ENCODE measurements around the gene MRPL21. TPM values are rescaled to one million over a fixed set of nuclear protein-coding genes. Genes with fewer than 3 reads are reported as not detected.

MRPL21 gene
- total RNA-seq, 1 donor from 2014 or later, result 53.2 TPM

DNA sequence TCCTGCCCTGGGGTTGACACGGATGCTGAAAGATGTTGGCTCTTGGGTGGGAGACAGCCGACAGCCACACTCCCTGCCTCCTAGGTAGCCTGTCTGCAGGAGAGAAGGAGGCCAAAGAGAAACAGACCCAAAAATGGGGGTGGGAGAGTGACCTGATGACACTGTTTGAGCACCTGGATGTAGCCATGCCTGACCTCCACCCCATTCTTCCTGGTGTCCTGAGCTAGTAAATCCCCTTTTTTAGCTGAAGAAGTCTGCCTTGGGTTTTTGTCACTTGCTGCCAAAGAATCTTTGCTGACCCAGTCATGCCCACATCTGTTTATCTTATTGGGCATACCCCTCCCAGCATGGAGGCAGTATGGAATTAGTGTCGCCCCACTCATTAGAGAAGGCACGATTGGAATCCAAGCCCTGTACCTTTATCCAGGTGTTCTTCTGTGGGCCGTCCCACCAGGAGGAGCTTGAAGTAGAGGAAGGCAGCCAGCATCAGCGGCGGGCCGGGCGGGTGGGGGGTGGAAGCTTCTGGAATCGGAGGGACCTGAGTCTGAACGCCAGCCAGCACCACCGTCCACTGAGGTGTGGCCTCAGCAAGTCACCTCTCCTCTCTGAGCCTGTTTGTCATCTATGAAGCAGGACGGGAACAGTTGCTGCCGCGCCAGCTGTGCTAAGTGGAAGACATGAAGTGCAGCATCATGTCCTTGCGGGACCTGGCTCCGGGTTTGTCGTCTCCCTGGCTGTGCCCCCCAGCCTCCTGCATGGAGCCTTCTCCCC, 37.9 kb upstream of the MRPL21 start:
- H3K9ac ChIP-seq (ENCODE audit: low read depth in 1 of 3, low read length in 3 of 3), result no peak overlapping the region
- H3K9me3 ChIP-seq (ENCODE audit: control insufficient read depth in 3 of 3, low read length in 3 of 3), result no peaks in the 10 kb centered on the region
- no peak overlapping the region for H3K27ac ChIP-seq (ENCODE audit: low read depth, low read length)
- H3K4me1 ChIP-seq (ENCODE audit: control insufficient read depth in 3 of 3, insufficient read depth in 3 of 3, low read length in 3 of 3), result peaks cover 0 to 2% (median 0%) of the 10 kb centered on the region in 3 donors
- H3K36me3 ChIP-seq (ENCODE audit: control insufficient read depth in 3 of 3, insufficient read depth in 3 of 3, low read length in 3 of 3), result peaks cover 32 to 36% (median 35%) of the 10 kb centered on the region in 3 donors
- H3K4me3 ChIP-seq (ENCODE audit: low read length in 3 of 3), result no peak overlapping the region
- no peaks in the 10 kb centered on the region for H3K27me3 ChIP-seq (ENCODE audit: control insufficient read depth in 3 of 3, insufficient read depth in 3 of 3, low read length in 3 of 3)

DNA sequence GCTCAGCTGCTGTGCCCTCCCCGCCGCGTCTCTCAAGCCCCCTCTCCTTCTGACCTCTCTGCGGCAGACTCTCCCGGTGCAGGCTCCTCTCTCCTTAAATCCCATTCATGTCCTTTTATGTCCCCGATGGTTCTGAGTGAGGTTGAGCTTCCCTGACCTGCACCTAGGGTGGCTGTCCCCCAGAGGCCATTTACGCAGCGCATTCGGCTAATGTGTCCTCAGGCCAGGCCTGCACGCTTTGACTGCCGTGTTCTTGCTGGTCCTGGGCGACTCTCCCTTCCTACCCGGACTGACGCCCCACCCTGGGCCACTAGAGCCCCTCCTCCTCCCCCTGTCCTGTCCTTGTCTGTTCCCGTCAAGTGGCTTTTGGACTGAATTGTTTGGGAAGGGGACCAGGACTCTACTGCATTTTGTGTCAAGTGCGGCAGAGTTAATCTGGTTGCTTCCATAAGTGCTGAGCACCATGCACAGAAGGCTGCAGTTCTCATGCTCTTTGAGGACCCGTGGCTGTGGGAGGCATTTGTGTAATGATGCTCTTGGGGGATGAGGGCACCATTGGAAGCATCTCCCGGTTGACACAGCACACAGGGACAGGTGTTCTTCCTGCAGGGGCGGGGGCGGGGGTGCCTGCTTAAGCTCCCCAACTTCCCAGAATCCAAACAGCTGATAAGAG, 37.2 kb upstream of the MRPL21 start:
- H3K27me3 ChIP-seq (ENCODE audit: control insufficient read depth in 3 of 3, insufficient read depth in 3 of 3, low read length in 3 of 3), result no peaks in the 10 kb centered on the region
- H3K4me1 ChIP-seq (ENCODE audit: control insufficient read depth in 3 of 3, insufficient read depth in 3 of 3, low read length in 3 of 3), result no peaks in the 10 kb centered on the region
- peaks cover 39 to 43% (median 42%) of the 10 kb centered on the region in 3 donors for H3K36me3 ChIP-seq (ENCODE audit: control insufficient read depth in 3 of 3, insufficient read depth in 3 of 3, low read length in 3 of 3)
- H3K4me3 ChIP-seq (ENCODE audit: low read length in 3 of 3), result no peak overlapping the region
- H3K9ac ChIP-seq (ENCODE audit: low read depth in 1 of 3, low read length in 3 of 3), result no peak overlapping the region
- no peaks in the 10 kb centered on the region for H3K9me3 ChIP-seq (ENCODE audit: control insufficient read depth in 3 of 3, low read length in 3 of 3)
- H3K27ac ChIP-seq (ENCODE audit: low read depth, low read length), result no peak overlapping the region

DNA sequence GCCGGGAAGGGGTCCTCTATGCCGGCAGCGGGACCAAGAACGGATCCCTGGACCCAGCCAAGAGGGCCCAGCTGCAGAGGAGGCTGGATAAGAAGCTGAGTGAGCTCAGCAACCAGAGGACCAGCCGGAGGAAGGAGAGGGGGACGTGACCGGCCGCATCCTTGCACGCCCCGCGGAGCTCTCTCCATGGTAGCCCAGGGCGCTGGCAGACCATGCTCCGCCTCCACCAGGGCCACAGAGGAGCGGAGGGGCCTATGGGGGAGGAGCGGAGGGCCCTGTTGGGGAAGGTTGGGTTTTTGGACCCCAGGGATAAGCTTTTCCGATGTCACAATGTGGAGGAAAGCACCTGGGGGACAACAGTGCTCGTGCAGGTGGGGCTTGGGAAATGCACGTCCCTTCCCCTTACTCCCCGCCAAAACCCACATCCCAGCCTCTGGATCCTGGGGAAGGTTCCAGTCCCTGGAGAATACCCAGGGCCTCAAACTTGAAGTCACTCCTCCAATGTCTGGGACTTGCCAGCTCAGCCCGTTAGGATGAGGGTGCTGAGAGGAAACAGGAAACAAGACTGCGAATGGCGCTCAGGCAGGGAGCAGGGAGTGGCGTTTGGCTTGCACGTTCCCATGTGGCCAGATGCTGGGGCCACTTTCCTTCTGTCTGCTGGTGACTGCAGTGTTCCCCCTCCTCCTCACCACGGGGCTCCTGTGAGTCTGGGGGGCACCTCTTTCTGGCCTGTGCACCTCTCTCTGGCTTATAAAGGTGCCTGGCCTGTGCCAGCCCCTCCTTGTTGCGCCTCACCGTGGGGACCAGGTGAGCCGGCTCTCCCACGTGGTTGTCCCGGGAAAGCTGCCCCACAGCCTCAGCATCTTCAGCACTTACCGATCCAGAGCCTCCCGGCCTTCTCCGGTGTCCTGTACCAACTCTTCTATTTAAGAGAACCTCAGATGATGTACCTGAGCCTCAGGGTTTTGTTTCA, 36.2 kb upstream of the MRPL21 start:
- no peak overlapping the region for H3K4me3 ChIP-seq (ENCODE audit: low read length in 3 of 3)
- H3K27me3 ChIP-seq (ENCODE audit: control insufficient read depth in 3 of 3, insufficient read depth in 3 of 3, low read length in 3 of 3), result no peaks in the 10 kb centered on the region
- H3K27ac ChIP-seq (ENCODE audit: low read depth, low read length), result no peak overlapping the region
- no peaks in the 10 kb centered on the region for H3K4me1 ChIP-seq (ENCODE audit: control insufficient read depth in 3 of 3, insufficient read depth in 3 of 3, low read length in 3 of 3)
- H3K9me3 ChIP-seq (ENCODE audit: control insufficient read depth in 3 of 3, low read length in 3 of 3), result no peaks in the 10 kb centered on the region
- no peak overlapping the region for H3K9ac ChIP-seq (ENCODE audit: low read depth in 1 of 3, low read length in 3 of 3)
- peaks cover 47 to 52% (median 48%) of the 10 kb centered on the region in 3 donors for H3K36me3 ChIP-seq (ENCODE audit: control insufficient read depth in 3 of 3, insufficient read depth in 3 of 3, low read length in 3 of 3)

DNA sequence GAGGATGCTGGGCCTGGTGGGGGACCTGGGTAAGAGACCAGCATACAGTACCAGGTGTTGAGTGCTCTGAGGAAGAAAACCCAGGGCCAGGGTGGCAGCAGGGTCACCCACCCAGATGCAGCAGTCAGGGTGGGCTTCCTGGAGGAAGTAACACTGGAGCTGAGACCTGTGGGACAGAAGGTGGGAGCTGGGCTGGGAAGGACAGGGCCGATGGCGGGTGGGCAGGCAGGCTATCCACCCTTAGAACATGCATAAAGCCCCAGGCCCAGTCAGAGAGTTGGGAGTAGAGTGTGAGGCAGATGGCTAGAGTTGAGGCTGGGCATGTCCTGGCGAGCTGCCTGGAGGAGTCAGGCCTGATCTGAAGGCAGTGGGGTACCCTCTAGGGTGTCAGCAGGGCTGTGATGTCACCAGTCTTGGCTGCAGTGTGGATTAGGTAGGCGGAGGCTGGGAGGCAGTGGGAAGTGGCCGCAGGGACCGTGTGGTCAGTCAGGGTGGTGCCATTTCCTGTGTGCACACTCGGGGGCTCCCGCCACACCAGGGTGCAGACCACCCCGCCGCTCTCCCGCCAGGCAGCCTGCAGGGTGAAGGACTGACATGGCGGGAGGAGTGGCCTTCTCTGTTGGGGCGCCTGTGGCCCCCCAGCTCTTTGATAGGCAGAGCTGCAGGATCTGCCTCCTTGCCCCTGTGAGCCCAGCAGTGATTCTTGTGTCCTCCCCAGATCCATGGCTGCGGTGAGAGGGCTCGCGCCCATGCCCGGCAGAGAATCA, 35.4 kb upstream of the MRPL21 start:
- no peaks in the 10 kb centered on the region for H3K27me3 ChIP-seq (ENCODE audit: control insufficient read depth in 3 of 3, insufficient read depth in 3 of 3, low read length in 3 of 3)
- no peaks in the 10 kb centered on the region for H3K4me1 ChIP-seq (ENCODE audit: control insufficient read depth in 3 of 3, insufficient read depth in 3 of 3, low read length in 3 of 3)
- peaks cover 55 to 59% (median 56%) of the 10 kb centered on the region in 3 donors for H3K36me3 ChIP-seq (ENCODE audit: control insufficient read depth in 3 of 3, insufficient read depth in 3 of 3, low read length in 3 of 3)
- H3K9ac ChIP-seq (ENCODE audit: low read depth in 1 of 3, low read length in 3 of 3), result no peak overlapping the region
- H3K4me3 ChIP-seq (ENCODE audit: low read length in 3 of 3), result no peak overlapping the region
- H3K27ac ChIP-seq (ENCODE audit: low read depth, low read length), result no peak overlapping the region
- H3K9me3 ChIP-seq (ENCODE audit: control insufficient read depth in 3 of 3, low read length in 3 of 3), result no peaks in the 10 kb centered on the region

DNA sequence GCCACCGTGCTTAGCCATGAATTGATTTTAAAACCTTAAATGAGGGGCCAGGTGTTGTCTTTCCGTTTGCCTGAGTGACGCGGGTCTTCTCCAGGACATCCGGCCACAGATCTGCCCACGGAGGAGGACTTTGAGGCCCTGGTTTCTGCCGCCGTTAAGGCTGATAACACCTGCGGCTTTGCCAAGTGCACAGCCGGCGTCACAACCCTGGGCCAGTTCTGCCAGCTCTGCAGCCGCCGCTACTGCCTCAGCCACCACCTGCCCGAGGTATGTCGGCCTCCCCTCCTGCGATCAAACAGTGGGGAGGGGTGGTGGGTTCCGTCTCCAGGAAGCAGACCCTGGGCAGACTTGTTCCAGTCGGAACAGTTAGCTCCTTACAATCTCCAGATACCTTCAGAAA, 34.5 kb upstream of the MRPL21 start:
- H3K4me3 ChIP-seq (ENCODE audit: low read length in 3 of 3), result no peak overlapping the region
- H3K27me3 ChIP-seq (ENCODE audit: control insufficient read depth in 3 of 3, insufficient read depth in 3 of 3, low read length in 3 of 3), result no peaks in the 10 kb centered on the region
- no peak overlapping the region for H3K9ac ChIP-seq (ENCODE audit: low read depth in 1 of 3, low read length in 3 of 3)
- H3K36me3 ChIP-seq (ENCODE audit: control insufficient read depth in 3 of 3, insufficient read depth in 3 of 3, low read length in 3 of 3), result peaks cover 62 to 65% (median 65%) of the 10 kb centered on the region in 3 donors
- H3K9me3 ChIP-seq (ENCODE audit: control insufficient read depth in 3 of 3, low read length in 3 of 3), result no peaks in the 10 kb centered on the region
- H3K27ac ChIP-seq (ENCODE audit: low read depth, low read length), result no peak overlapping the region
- no peaks in the 10 kb centered on the region for H3K4me1 ChIP-seq (ENCODE audit: control insufficient read depth in 3 of 3, insufficient read depth in 3 of 3, low read length in 3 of 3)

DNA sequence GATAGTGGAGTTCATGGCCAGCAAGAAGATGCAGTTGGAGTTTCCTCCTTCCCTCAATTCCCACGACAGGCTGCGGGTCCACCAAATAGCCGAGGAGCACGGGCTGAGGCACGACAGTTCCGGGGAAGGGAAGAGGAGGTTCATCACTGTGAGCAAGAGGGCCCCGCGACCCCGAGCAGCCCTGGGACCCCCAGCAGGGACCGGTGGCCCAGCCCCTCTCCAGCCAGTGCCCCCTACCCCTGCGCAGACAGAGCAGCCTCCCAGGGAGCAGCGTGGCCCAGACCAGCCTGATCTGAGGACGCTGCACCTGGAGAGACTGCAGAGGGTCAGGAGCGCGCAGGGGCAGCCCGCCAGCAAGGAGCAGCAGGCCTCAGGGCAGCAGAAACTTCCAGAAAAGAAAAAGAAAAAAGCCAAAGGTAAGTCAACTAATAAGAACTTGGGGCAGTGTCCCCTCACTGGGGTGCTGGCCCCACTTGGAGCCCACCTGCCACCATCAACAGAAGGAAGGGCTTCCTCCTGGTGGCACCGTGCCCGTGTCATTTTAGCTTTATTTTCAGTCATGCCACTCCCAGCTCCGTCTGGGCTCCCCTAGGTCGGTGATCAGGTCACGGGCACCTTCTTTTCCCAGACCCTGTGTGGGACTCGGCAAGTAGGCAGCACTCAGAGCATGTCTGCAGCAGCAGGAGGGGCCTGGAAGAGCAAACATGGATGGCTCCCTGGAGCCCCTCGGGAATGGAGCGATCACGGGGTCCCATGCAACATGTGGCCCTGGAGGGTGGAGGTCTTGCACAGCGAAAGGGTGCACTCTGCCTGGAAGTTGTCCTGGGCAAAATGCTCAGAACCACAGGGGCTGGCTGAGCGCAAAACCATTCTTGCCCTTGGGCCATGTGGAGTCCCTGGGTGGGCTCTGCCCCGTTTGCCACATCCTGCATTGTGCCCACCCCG, 33.3 kb upstream of the MRPL21 start:
- no peak overlapping the region for H3K9ac ChIP-seq (ENCODE audit: low read depth in 1 of 3, low read length in 3 of 3)
- no peak overlapping the region for H3K27ac ChIP-seq (ENCODE audit: low read depth, low read length)
- no peak overlapping the region for H3K4me3 ChIP-seq (ENCODE audit: low read length in 3 of 3)
- H3K4me1 ChIP-seq (ENCODE audit: control insufficient read depth in 3 of 3, insufficient read depth in 3 of 3, low read length in 3 of 3), result no peaks in the 10 kb centered on the region
- H3K36me3 ChIP-seq (ENCODE audit: control insufficient read depth in 3 of 3, insufficient read depth in 3 of 3, low read length in 3 of 3), result peaks cover 65 to 68% (median 65%) of the 10 kb centered on the region in 3 donors
- H3K27me3 ChIP-seq (ENCODE audit: control insufficient read depth in 3 of 3, insufficient read depth in 3 of 3, low read length in 3 of 3), result no peaks in the 10 kb centered on the region
- H3K9me3 ChIP-seq (ENCODE audit: control insufficient read depth in 3 of 3, low read length in 3 of 3), result no peaks in the 10 kb centered on the region

DNA sequence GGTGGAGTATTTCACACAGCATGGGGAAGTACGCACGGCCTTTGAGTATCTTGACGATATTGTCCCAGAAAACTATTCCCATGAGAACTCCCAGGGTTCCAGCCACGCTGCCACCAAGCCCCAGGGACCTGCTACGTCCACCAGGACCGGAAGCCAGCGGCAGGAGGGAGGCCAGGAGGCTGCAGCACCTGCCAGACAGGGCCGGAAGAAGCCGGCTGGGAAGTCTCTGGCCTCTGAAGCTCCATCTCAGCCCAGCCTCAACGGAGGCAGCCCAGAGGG, 32.7 kb upstream of the MRPL21 start:
- H3K27ac ChIP-seq (ENCODE audit: low read depth, low read length), result no peak overlapping the region
- no peaks in the 10 kb centered on the region for H3K4me1 ChIP-seq (ENCODE audit: control insufficient read depth in 3 of 3, insufficient read depth in 3 of 3, low read length in 3 of 3)
- H3K27me3 ChIP-seq (ENCODE audit: control insufficient read depth in 3 of 3, insufficient read depth in 3 of 3, low read length in 3 of 3), result no peaks in the 10 kb centered on the region
- H3K9ac ChIP-seq (ENCODE audit: low read depth in 1 of 3, low read length in 3 of 3), result no peak overlapping the region
- no peak overlapping the region for H3K4me3 ChIP-seq (ENCODE audit: low read length in 3 of 3)
- no peaks in the 10 kb centered on the region for H3K9me3 ChIP-seq (ENCODE audit: control insufficient read depth in 3 of 3, low read length in 3 of 3)
- peaks cover 65 to 71% (median 70%) of the 10 kb centered on the region in 3 donors for H3K36me3 ChIP-seq (ENCODE audit: control insufficient read depth in 3 of 3, insufficient read depth in 3 of 3, low read length in 3 of 3)

DNA sequence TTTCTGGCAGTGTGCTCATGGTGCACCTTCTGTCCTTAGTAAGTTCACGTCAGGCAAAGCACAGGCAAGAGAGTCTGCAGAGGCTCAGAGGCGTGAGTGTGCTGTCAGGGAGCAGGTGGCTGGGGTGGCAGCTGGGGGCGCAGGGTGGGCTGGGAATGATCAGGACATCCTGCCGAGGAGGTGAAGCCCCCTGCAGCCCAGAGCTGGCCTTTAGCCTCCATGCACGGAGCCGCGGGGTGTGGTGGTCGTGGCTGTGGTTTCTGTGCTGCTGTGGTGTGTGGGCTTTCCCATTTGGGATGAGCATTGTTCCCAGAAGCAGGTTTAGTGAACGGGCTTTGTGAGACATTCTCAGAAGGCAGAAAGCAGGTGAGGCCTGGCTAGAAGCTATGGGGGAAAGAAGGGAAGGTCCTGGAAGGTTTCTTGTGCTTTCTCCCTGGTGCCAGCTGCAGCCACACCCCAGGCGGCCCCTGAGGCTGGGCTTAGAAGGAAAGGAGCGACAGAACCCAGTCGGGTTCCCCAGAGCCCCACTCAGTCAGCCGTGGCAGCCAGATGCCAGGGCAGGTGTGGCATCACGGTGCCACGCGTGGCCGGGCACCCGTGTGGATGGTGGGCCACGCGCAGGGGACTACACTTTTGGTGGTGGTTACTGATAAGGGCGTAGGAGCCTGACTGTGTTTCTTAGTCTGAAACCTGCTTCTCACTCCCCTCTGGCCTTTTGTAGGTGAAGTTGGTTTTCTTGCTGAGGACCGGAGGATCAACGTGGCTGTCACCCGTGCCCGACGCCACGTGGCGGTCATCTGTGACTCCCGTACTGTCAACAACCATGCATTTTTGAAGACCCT, 32.1 kb upstream of the MRPL21 start:
- no peak overlapping the region for H3K4me3 ChIP-seq (ENCODE audit: low read length in 3 of 3)
- H3K27ac ChIP-seq (ENCODE audit: low read depth, low read length), result no peak overlapping the region
- H3K9ac ChIP-seq (ENCODE audit: low read depth in 1 of 3, low read length in 3 of 3), result no peak overlapping the region
- H3K4me1 ChIP-seq (ENCODE audit: control insufficient read depth in 3 of 3, insufficient read depth in 3 of 3, low read length in 3 of 3), result no peaks in the 10 kb centered on the region
- no peaks in the 10 kb centered on the region for H3K27me3 ChIP-seq (ENCODE audit: control insufficient read depth in 3 of 3, insufficient read depth in 3 of 3, low read length in 3 of 3)
- peaks cover 67 to 71% (median 71%) of the 10 kb centered on the region in 3 donors for H3K36me3 ChIP-seq (ENCODE audit: control insufficient read depth in 3 of 3, insufficient read depth in 3 of 3, low read length in 3 of 3)
- H3K9me3 ChIP-seq (ENCODE audit: control insufficient read depth in 3 of 3, low read length in 3 of 3), result no peaks in the 10 kb centered on the region
